ENCODE results near the gene CRYBG2.
A peak's percentile ranks its signal among the peaks of the same experiment; 100 is the strongest.

GRCh38 chr1:26287033-26287711 is 66.8 kb downstream of the CRYBG2 start:
- peak in 1 of 4 experiments; percentile 7 for TF ChIP-seq CTCF (IDR thresholded peaks at IDR 0.05)
- TF ChIP-seq POLR2A (IDR thresholded peaks at IDR 0.05) = no peak
- peak; percentile 19 for TF ChIP-seq POLR2AphosphoS5 (IDR thresholded peaks at IDR 0.05)

All from gastroesophageal sphincter (tissue), 3 donors.